Left lung (tissue), 10 donors: ENCODE results near the gene PLCL1. TPM values are rescaled to one million over a fixed set of nuclear protein-coding genes. Genes with fewer than 3 reads are reported as not detected.

Source experiments
- ATAC-seq: fragments of 200-7000 bp; cut with Tn5 transposase; one replicate; pipeline ENCODE4 v1.9.1; 2020; ENCODE audit warnings: moderate library complexity
- DNase-seq, 4 donors: peaks; one replicate each; pipeline ENCODE4 v3.0.0-alpha.2; 2013 to 2020
- H3K27ac ChIP-seq, 2 donors: fragments of 200-600 bp; sonication (generic) in 1 of 2; one replicate each; pipeline versions ENCODE4 v1.5.0 to v1.8.0; 2020 to 2021
- H3K27me3 ChIP-seq, 2 donors: fragments of 200-600 bp; sonication (generic) in 1 of 2; one replicate each; pipeline versions ENCODE4 v1.5.0 to v1.8.0; 2020 to 2021
- H3K36me3 ChIP-seq, 2 donors: fragments of 200-600 bp; sonication (generic) in 1 of 2; one replicate each; pipeline versions ENCODE4 v1.5.0 to v1.8.0; 2020 to 2021
- H3K4me1 ChIP-seq, 2 donors: fragments of 200-600 bp; one replicate each; pipeline ENCODE4 v1.8.0; 2021
- H3K4me3 ChIP-seq, 2 donors: fragments of 200-600 bp; sonication (generic) in 1 of 2; one replicate each; pipeline versions ENCODE4 v1.5.0 to v1.8.0; 2020 to 2021; ENCODE audit warnings: mild to moderate bottlenecking in 1 of 2
- H3K9me3 ChIP-seq, 2 donors: fragments of 200-600 bp; sonication (generic) in 1 of 2; one replicate each; pipeline versions ENCODE4 v1.5.0 to v1.8.0; 2020 to 2021
- intact Hi-C, 2 donors: fragments of 100-400 bp; cut with DNase I; formaldehyde crosslinking; loops; one replicate each; pipeline versions ENCODE4 v1.11.2 to v1.14.2; 2022
- polyA plus RNA-seq, 6 donors: library from polyadenylated mRNA; unstranded; fragments of 120-200 nt; gene quantifications; one replicate each; pipeline ENCODE4 v1.2.1, GENCODE V29; 2013; ENCODE audit not compliant: insufficient read length in 6 of 6
- total RNA-seq, 2 donors: library from RNA; stranded (reverse); fragmentation: NEBNext Ultra II Directional; extraction: Animal tissue kit (Norgen Biotek cat#: 25700); gene quantifications; one replicate each; pipeline ENCODE4 v1.2.1, GENCODE V29; 2021
- TF ChIP-seq, protein P1 (sequence below), 2 donors: fragments of 200-600 bp; sonication (generic) in 1 of 2; IDR thresholded peaks; one replicate each; pipeline versions ENCODE4 v1.5.0 to v1.8.0; 2021; ENCODE audit warnings: antibody characterized with exemption in 2 of 2
- donor health status: DM: no; HTN: yes; CAD: no.
- donor health status: DM: no; HTN: no; CAD: no.

The PLCL1 gene
- total and polyA plus RNA-seq, 8 donors, result 3.4 to 15.3 (median 10.3) TPM

- Histone ChIP-seq H3K27me3 (no peaks in the 10 kb centered on the region), H3K4me3 (no peak overlapping the region), H3K36me3 (no peaks in the 10 kb centered on the region), H3K9me3 (no peaks in the 10 kb centered on the region), H3K27ac (no peak overlapping the region), H3K4me1 (no peaks in the 10 kb centered on the region)
- ATAC-seq (no peak), DNase-seq (no peak)
- intact Hi-C loops, result no loop called here
- TF ChIP-seq, protein P1, sequence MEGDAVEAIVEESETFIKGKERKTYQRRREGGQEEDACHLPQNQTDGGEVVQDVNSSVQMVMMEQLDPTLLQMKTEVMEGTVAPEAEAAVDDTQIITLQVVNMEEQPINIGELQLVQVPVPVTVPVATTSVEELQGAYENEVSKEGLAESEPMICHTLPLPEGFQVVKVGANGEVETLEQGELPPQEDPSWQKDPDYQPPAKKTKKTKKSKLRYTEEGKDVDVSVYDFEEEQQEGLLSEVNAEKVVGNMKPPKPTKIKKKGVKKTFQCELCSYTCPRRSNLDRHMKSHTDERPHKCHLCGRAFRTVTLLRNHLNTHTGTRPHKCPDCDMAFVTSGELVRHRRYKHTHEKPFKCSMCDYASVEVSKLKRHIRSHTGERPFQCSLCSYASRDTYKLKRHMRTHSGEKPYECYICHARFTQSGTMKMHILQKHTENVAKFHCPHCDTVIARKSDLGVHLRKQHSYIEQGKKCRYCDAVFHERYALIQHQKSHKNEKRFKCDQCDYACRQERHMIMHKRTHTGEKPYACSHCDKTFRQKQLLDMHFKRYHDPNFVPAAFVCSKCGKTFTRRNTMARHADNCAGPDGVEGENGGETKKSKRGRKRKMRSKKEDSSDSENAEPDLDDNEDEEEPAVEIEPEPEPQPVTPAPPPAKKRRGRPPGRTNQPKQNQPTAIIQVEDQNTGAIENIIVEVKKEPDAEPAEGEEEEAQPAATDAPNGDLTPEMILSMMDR (IDR thresholded peaks at IDR 0.05), result no peak
Measured at GRCh38 chr2:198143793-198144192, 339.4 kb downstream of the PLCL1 start.

- H3K27ac ChIP-seq, result no peak overlapping the region
- DNase-seq, result no peak
- no peak for ATAC-seq
- no peaks in the 10 kb centered on the region for H3K27me3 ChIP-seq
- intact Hi-C loops, result no loop called here
- no peaks in the 10 kb centered on the region for H3K36me3 ChIP-seq
- H3K4me3 ChIP-seq, result no peak overlapping the region
- H3K4me1 ChIP-seq, result no peaks in the 10 kb centered on the region
- H3K9me3 ChIP-seq, result no peaks in the 10 kb centered on the region
- TF ChIP-seq, protein P1 (IDR thresholded peaks at IDR 0.05), result no peak
Measured at GRCh38 chr2:198144660-198145059, 340.3 kb downstream of the PLCL1 start.

DNA sequence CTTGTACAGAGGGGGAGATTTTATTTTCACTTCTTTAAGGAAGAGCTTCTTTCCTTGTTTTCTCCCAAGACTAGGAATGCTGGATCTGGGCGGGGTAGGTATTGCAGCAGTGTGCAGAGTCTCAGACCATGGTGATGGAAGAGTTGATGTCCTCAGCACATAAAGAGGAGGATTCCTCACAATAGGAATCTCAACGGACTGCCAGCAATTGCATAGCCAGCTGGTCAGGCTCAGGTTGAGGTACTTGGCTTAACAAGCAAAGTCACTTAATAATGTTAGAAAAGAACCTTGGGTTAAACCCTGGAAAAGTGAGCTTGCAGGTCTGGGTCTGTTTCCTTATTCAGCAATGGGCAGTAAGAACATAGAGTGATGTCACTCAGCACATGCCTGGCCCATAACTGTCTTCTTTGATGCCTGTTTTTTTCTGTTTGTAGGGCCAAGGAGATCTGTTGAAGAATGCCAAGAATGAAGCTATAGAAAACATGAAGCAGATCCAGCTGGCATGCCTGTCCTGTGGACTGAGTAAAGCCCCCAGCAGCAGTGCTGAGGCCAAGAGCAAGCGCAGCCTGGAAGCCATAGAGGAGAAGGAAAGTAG is 342.1 kb downstream of the PLCL1 start:
- no peak for ATAC-seq
- intact Hi-C loops, result no loop called here
- TF ChIP-seq, protein P1 (IDR thresholded peaks at IDR 0.05), result no peak

GRCh38 chr2:198157314-198157713 is 352.9 kb downstream of the PLCL1 start:
- H3K36me3 ChIP-seq, result no peaks in the 10 kb centered on the region
- H3K9me3 ChIP-seq, result peaks cover 0 to 12% of the 10 kb centered on the region in 2 donors
- DNase-seq (no peak), ATAC-seq (no peak)
- intact Hi-C loops, result no loop called here
- no peak overlapping the region for H3K27ac ChIP-seq
- TF ChIP-seq, protein P1 (IDR thresholded peaks at IDR 0.05), result no peak
- H3K27me3 ChIP-seq, result no peaks in the 10 kb centered on the region
- H3K4me1 ChIP-seq, result no peaks in the 10 kb centered on the region
- H3K4me3 ChIP-seq, result no peak overlapping the region

More for the DNA sequence above, 342.1 kb downstream of the PLCL1 start:
- H3K27me3 ChIP-seq, result no peaks in the 10 kb centered on the region
- no peak overlapping the region for H3K4me3 ChIP-seq
- H3K9me3 ChIP-seq, result no peaks in the 10 kb centered on the region
- H3K36me3 ChIP-seq, result no peaks in the 10 kb centered on the region
- H3K27ac ChIP-seq, result no peak overlapping the region
- no peak for DNase-seq
- H3K4me1 ChIP-seq, result no peaks in the 10 kb centered on the region

DNA sequence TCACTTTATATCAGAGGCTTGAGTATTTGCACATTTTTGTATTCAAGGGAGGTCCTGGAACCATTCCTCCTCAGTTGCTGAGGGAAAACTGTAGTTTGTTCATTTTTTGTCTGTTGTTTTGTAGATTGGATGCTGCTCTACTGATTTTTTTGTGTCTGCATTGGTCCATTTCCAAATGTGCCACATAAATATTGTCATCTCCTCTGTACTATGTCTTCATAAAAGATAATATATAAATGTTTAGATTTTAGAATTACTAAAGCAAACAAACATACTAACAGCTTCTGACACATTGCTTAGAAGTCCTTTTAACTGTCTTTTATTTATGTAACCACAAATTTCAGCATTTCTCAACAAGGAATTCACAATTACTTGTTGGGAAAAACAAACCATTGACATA is 356.8 kb downstream of the PLCL1 start:
- ATAC-seq (no peak), DNase-seq (peak in 2 of 4 donors; percentile 31 to 44)
- no peaks in the 10 kb centered on the region for H3K27me3 ChIP-seq
- TF ChIP-seq, protein P1 (IDR thresholded peaks at IDR 0.05), result no peak
- peaks cover 0 to 10% of the 10 kb centered on the region in 2 donors for H3K9me3 ChIP-seq
- intact Hi-C loops, result no loop called here
- no peaks in the 10 kb centered on the region for H3K36me3 ChIP-seq
- H3K27ac ChIP-seq, result no peak overlapping the region
- no peak overlapping the region for H3K4me3 ChIP-seq
- no peaks in the 10 kb centered on the region for H3K4me1 ChIP-seq
